GM12873 (cell line): ENCODE data around the gene PNPLA1.

Source experiments
- CTCF ChIP-seq: IDR thresholded peaks from 2 replicates; pipeline ENCODE4 v1.5.1; 2012; ENCODE audit warnings: low read depth, mild to moderate bottlenecking, moderate library complexity, low read length, control low read depth; ENCODE audit not compliant: insufficient read depth; ENCODE audit errors: missing control alignments

The PNPLA1 gene

GRCh38 chr6:36336779-36337241, 67.0 kb downstream of the PNPLA1 start, which contains the start of gene BNIP5:
TSS of gene BNIP5 (minus strand) at chr6:36336888. CDS start at chr6:36330690, 6,198 bp downstream.
- TF ChIP-seq CTCF = no peak

- no peak for TF ChIP-seq CTCF
Observed at GRCh38 chr6:36337814-36338213, 68.0 kb downstream of the PNPLA1 start.

GRCh38 chr6:36339146-36339545, 69.3 kb downstream of the PNPLA1 start:
- no peak for TF ChIP-seq CTCF

GRCh38 chr6:36340306-36340617, 70.4 kb downstream of the PNPLA1 start:
- no peak for TF ChIP-seq CTCF

GRCh38 chr6:36340618-36341454, 71.0 kb downstream of the PNPLA1 start:
- peak; percentile 99 for TF ChIP-seq CTCF

GRCh38 chr6:36343109-36343680, 73.3 kb downstream of the PNPLA1 start:
- no peak for TF ChIP-seq CTCF

- TF ChIP-seq CTCF = no peak
Observed at GRCh38 chr6:36345681-36346466, 76.0 kb downstream of the PNPLA1 start.
